Measurements from ENCODE around the gene APOB.

The APOB gene

DNA sequence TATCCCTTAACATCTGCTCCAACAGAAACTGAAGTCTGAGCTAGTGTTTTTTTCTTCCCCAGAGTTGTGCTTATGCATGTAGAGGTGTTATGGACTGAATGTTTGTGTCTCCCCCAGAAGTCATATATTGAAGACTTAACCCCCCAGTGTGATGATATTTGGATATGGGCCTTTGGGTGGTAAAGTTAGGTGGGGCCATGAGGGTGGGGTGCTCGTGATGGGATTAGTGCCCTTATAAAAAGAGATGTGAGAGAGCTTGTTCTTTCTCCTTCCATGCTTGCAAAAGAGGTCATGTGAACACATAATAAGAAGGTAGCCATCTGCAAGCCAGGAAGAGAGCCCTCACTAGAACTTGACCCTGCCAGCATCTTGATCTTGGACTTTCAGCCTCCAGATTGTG is 34.4 kb upstream of the APOB start:
- no peak overlapping the region for H3K4me3 ChIP-seq (replicated peaks; ENCODE audit: insufficient read depth, low read length)
- no peak overlapping the region for H3K27ac ChIP-seq (replicated peaks)
- H3K27me3 ChIP-seq (ENCODE audit: insufficient read depth, poor library complexity, severe bottlenecking), result no peaks in the 10 kb centered on the region
- DNase-seq (ENCODE audit: low read depth in 1 of 2, low spot score in 1 of 2), result no peak
- TF ChIP-seq POLR2AphosphoS5 (IDR thresholded peaks at IDR 0.05; ENCODE audit: low read depth), result no peak
- TF ChIP-seq SPI1 (IDR thresholded peaks at IDR 0.05; ENCODE audit: borderline replicate concordance, low read depth), result no peak
- TF ChIP-seq, protein P1, sequence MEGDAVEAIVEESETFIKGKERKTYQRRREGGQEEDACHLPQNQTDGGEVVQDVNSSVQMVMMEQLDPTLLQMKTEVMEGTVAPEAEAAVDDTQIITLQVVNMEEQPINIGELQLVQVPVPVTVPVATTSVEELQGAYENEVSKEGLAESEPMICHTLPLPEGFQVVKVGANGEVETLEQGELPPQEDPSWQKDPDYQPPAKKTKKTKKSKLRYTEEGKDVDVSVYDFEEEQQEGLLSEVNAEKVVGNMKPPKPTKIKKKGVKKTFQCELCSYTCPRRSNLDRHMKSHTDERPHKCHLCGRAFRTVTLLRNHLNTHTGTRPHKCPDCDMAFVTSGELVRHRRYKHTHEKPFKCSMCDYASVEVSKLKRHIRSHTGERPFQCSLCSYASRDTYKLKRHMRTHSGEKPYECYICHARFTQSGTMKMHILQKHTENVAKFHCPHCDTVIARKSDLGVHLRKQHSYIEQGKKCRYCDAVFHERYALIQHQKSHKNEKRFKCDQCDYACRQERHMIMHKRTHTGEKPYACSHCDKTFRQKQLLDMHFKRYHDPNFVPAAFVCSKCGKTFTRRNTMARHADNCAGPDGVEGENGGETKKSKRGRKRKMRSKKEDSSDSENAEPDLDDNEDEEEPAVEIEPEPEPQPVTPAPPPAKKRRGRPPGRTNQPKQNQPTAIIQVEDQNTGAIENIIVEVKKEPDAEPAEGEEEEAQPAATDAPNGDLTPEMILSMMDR (IDR thresholded peaks at IDR 0.05; ENCODE audit: insufficient read depth, low read length), result no peak
- TF ChIP-seq, protein P2, sequence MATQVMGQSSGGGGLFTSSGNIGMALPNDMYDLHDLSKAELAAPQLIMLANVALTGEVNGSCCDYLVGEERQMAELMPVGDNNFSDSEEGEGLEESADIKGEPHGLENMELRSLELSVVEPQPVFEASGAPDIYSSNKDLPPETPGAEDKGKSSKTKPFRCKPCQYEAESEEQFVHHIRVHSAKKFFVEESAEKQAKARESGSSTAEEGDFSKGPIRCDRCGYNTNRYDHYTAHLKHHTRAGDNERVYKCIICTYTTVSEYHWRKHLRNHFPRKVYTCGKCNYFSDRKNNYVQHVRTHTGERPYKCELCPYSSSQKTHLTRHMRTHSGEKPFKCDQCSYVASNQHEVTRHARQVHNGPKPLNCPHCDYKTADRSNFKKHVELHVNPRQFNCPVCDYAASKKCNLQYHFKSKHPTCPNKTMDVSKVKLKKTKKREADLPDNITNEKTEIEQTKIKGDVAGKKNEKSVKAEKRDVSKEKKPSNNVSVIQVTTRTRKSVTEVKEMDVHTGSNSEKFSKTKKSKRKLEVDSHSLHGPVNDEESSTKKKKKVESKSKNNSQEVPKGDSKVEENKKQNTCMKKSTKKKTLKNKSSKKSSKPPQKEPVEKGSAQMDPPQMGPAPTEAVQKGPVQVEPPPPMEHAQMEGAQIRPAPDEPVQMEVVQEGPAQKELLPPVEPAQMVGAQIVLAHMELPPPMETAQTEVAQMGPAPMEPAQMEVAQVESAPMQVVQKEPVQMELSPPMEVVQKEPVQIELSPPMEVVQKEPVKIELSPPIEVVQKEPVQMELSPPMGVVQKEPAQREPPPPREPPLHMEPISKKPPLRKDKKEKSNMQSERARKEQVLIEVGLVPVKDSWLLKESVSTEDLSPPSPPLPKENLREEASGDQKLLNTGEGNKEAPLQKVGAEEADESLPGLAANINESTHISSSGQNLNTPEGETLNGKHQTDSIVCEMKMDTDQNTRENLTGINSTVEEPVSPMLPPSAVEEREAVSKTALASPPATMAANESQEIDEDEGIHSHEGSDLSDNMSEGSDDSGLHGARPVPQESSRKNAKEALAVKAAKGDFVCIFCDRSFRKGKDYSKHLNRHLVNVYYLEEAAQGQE (IDR thresholded peaks at IDR 0.05; ENCODE audit: insufficient replicate concordance, low read depth), result no peak
- TF ChIP-seq GABPA (IDR thresholded peaks at IDR 0.05; ENCODE audit: low read depth), result no peak

DNA sequence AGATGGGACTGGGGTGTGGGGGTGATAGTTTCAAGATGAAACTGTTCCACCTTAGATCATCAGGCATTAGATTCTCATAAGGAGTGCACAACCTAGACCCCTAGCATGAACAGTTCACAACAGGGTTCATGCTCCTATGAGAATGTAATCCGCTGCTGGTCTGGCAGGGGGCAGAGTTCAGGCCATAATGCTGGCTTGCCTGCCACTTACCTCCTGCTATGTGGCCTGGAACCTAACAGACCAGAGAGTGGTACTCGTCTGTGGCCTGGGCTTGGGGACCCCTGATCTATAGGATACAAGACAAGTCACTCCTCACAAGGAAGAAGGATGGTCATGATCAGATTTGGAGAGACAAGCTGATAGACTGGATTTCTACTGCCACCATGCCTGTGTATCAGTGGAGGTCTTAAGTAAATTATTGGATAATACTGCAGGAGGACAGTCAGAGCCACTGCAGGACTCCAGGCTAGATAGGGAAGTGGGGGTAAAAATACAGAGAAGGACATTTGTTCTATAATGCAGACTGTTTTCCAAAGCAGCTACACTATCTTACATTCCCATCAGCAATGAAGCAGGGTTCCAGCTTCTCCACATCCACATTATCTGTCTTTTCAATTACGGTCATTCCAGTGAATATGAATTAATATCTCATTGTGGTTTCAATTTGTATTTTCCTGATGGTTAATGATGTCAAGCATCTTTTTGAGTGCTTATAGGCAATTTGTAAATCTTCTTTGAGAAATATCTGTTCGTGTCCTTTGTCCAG is 28.8 kb upstream of the APOB start:
- no peak for TF ChIP-seq POLR2AphosphoS5 (IDR thresholded peaks at IDR 0.05; ENCODE audit: low read depth)
- TF ChIP-seq GABPA (IDR thresholded peaks at IDR 0.05; ENCODE audit: low read depth), result no peak
- no peak for TF ChIP-seq SPI1 (IDR thresholded peaks at IDR 0.05; ENCODE audit: borderline replicate concordance, low read depth)
- TF ChIP-seq, protein P2 (IDR thresholded peaks at IDR 0.05; ENCODE audit: insufficient replicate concordance, low read depth), result no peak
- TF ChIP-seq, protein P1 (IDR thresholded peaks at IDR 0.05; ENCODE audit: insufficient read depth, low read length), result no peak
- Histone ChIP-seq H3K27ac (replicated peaks) (no peak overlapping the region), H3K27me3 (ENCODE audit: insufficient read depth, poor library complexity, severe bottlenecking) (no peaks in the 10 kb centered on the region), H3K4me3 (replicated peaks; ENCODE audit: insufficient read depth, low read length) (no peak overlapping the region)
- no peak for DNase-seq (ENCODE audit: low read depth in 1 of 2, low spot score in 1 of 2)

DNA sequence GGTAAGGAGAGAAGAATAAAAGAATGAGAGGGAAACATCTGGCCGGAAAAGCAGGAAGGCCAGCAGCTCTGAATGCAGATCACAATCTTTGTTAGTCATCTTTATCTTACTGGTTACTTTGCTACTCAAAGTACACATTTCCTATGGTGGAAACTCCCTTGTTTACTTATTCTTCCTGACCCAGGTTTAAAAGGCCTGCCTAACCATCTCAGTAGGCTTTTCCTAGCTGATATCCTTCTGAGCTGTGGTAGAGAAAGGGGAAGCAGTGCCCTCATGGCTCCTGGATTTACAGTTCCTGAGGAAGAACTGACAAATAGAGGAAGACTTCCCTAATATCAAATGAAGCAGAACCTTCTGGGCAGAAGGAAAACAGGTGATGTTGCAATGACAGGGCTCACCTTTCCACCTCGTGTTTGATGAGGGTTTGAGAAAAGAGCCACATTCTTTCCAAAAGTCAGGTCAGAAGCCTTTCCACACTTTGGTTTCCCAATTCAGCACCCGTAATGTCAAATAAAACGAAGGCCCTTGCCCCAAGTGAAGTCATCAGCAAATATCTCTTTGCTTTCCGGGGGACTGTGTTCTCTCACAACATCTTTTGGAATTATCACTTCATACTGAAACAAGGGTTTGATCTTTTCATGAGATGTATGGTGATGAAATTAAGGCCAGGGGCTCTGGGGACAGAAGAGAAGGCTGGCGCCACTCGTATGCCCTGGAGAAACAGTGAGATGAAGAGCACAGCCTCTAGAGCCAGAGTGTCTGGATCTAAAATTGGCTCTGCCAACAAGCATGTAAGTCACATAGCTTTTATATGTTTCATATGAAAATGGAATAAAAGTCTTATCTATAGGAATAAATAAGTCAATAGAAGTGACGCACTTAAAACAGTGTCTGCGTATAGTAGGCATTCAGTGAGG is 26.7 kb upstream of the APOB start:
- TF ChIP-seq, protein P1 (IDR thresholded peaks at IDR 0.05; ENCODE audit: insufficient read depth, low read length), result no peak
- TF ChIP-seq GABPA (IDR thresholded peaks at IDR 0.05; ENCODE audit: low read depth) (no peak), POLR2AphosphoS5 (IDR thresholded peaks at IDR 0.05; ENCODE audit: low read depth) (no peak), SPI1 (IDR thresholded peaks at IDR 0.05; ENCODE audit: borderline replicate concordance, low read depth) (no peak)
- TF ChIP-seq, protein P2 (IDR thresholded peaks at IDR 0.05; ENCODE audit: insufficient replicate concordance, low read depth), result no peak
- Histone ChIP-seq H3K27me3 (ENCODE audit: insufficient read depth, poor library complexity, severe bottlenecking) (peaks cover 5% of the 10 kb centered on the region), H3K27ac (replicated peaks) (no peak overlapping the region), H3K4me3 (replicated peaks; ENCODE audit: insufficient read depth, low read length) (no peak overlapping the region)
- no peak for DNase-seq (ENCODE audit: low read depth in 1 of 2, low spot score in 1 of 2)

Data from HL-60 (cell line).